Tibial nerve (tissue), 4 donors: ENCODE results near the gene PURB. TPM values are rescaled to one million over a fixed set of nuclear protein-coding genes. Genes with fewer than 3 reads are reported as not detected.
A peak's percentile ranks its signal among the peaks of the same experiment; 100 is the strongest.

Source experiments
- DNase-seq, 2 donors: peaks; one replicate each; pipeline ENCODE4 v3.0.0-alpha.2; 2019; ENCODE audit warnings: low spot score in 2 of 2
- H3K27ac ChIP-seq, 4 donors: fragments of 200-600 bp; sonication (generic) in 3 of 4; one replicate each; pipeline ENCODE4 v1.5.1; 2017 to 2019; ENCODE audit warnings: mild to moderate bottlenecking in 1 of 4
- H3K27me3 ChIP-seq, 2 donors: fragments of 200-600 bp; sonication (generic) in 1 of 2; one replicate each; pipeline versions ENCODE4 v1.5.1 to v1.6.0; 2017 to 2019
- H3K36me3 ChIP-seq, 3 donors: fragments of 200-600 bp; sonication (generic); one replicate each; pipeline ENCODE4 v1.5.1; 2018 to 2019
- H3K4me1 ChIP-seq, 4 donors: fragments of 200-600 bp; sonication (generic) in 3 of 4; one replicate each; pipeline ENCODE4 v1.5.1; 2017 to 2019
- H3K4me3 ChIP-seq, 4 donors: fragments of 200-600 bp; sonication (generic) in 3 of 4; one replicate each; pipeline ENCODE4 v1.5.1; 2017 to 2019; ENCODE audit warnings: mild to moderate bottlenecking in 1 of 4, moderate library complexity in 1 of 4
- H3K9me3 ChIP-seq, 4 donors: fragments of 200-600 bp; sonication (generic) in 3 of 4; one replicate each; pipeline ENCODE4 v1.5.1; 2017 to 2019
- EP300 ChIP-seq, 2 donors: sonication (generic); formaldehyde crosslinking; IDR thresholded peaks; one replicate each; pipeline ENCODE4 v1.6.1; 2017; ENCODE audit warnings: antibody characterized with exemption in 2 of 2, mild to moderate bottlenecking in 1 of 2
- POLR2A ChIP-seq, 2 donors: fragments of 450-650 bp; IDR thresholded peaks; one replicate each; pipeline ENCODE4 v1.6.1; 2017; ENCODE audit warnings: antibody characterized with exemption in 2 of 2, mild to moderate bottlenecking in 2 of 2, moderate library complexity in 2 of 2
- WGBS, 2 donors: methylation state at CpG; one replicate each; pipeline ENCODE4 v1.1.5; 2018; 5-methylcytosine and 5-hydroxymethylcytosine counted together
- total RNA-seq, 4 donors: library from RNA; depleted of rRNA; stranded (reverse); fragments of >200 nt; gene quantifications; one replicate each; pipeline ENCODE4 v1.1.0, GENCODE V29; 2016
- TF ChIP-seq, protein P1 (sequence below), 5 experiments: fragments of 200-600 bp in 3 of 5; fragments of 450-650 bp in 2 of 5; sonication (generic) in 3 of 5; IDR thresholded peaks; one replicate each; pipeline ENCODE4 v1.5.1; 2016 to 2019; ENCODE audit warnings: antibody characterized with exemption in 5 of 5, mild to moderate bottlenecking in 3 of 5, moderate library complexity in 2 of 5

The PURB gene
- total RNA-seq, 4 donors from 2014 or later: 20.0 to 26.4 (median 23.3) TPM

DNA sequence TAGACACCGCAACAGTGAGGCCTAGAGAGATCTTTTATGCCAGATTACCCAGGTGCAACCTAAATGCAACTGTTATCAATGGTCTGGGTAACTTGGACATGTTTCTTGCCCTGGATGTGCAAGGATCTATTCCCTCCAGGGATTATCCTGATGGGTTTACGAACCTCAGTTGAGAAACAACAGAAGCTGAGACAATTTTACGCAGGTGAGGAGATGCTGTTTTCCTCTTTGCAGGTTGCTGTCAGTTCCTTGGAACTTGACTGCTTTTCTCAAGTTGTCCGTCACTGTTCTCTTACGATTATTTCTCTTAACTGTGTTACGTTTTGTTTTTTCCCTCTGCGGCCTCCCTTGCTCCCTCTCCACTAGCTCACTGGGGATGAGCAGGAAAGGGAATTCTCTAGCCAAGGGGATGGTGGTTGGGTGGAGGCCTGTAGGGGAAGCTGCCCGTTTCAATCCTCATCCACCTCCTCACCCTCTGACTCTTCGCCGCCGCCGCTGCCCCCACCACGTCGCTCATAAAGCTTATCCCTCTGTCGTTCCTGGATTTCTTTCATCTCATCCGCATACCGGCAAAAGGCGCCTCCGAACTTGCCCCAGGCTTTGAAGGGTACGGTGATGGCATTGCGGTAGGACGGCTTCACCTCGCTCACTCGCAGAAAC is 1.2 kb downstream of the PURB start:
- Histone ChIP-seq H3K36me3 (peaks cover 0 to 14% (median 0%) of the 10 kb centered on the region in 3 donors), H3K27ac (peak overlapping the region; percentile 92 to 96 (median 94)), H3K27me3 (no peaks in the 10 kb centered on the region), H3K4me1 (peaks cover 3 to 64% (median 54%) of the 10 kb centered on the region in 4 donors), H3K4me3 (peak overlapping the region; percentile 77 to 93 (median 90)), H3K9me3 (no peaks in the 10 kb centered on the region)
- no peak for DNase-seq
- 18 to 20% methylated on average over 20 to 24 of the region's 24 CpGs for WGBS, 2 donors
- TF ChIP-seq EP300 (IDR thresholded peaks at IDR 0.05): no peak
- no peak for TF ChIP-seq POLR2A (IDR thresholded peaks at IDR 0.05)
- TF ChIP-seq, protein P1, sequence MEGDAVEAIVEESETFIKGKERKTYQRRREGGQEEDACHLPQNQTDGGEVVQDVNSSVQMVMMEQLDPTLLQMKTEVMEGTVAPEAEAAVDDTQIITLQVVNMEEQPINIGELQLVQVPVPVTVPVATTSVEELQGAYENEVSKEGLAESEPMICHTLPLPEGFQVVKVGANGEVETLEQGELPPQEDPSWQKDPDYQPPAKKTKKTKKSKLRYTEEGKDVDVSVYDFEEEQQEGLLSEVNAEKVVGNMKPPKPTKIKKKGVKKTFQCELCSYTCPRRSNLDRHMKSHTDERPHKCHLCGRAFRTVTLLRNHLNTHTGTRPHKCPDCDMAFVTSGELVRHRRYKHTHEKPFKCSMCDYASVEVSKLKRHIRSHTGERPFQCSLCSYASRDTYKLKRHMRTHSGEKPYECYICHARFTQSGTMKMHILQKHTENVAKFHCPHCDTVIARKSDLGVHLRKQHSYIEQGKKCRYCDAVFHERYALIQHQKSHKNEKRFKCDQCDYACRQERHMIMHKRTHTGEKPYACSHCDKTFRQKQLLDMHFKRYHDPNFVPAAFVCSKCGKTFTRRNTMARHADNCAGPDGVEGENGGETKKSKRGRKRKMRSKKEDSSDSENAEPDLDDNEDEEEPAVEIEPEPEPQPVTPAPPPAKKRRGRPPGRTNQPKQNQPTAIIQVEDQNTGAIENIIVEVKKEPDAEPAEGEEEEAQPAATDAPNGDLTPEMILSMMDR (IDR thresholded peaks at IDR 0.05): no peak

DNA sequence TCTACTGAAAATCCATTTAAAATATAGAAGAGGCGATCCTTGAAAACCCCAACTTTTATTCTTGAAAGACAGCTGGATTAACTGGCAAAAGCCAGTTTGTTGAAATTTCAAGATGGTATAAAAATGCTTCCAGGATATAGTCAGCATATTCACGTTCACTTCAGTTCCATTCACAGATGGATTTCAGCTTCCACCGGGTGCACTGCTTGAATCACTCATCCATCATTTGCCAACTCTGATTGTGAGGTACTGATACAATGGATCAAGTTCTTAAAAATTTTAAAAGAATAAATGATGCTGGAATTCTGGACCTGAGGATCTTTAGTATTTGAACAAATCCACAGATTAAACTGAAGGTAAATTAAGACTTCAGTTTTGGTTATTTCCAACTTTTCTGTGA is 2.4 kb downstream of the PURB start:
- TF ChIP-seq, protein P1 (IDR thresholded peaks at IDR 0.05): no peak
- TF ChIP-seq POLR2A (IDR thresholded peaks at IDR 0.05) (no peak), EP300 (IDR thresholded peaks at IDR 0.05) (no peak)
- H3K36me3 ChIP-seq: peaks cover 0 to 19% (median 0%) of the 10 kb centered on the region in 3 donors
- peaks cover 3 to 75% (median 55%) of the 10 kb centered on the region in 4 donors for H3K4me1 ChIP-seq
- 53% methylated on average over 3 of the region's 3 CpGs for WGBS, 2 donors
- no peak overlapping the region for H3K27ac ChIP-seq
- peak overlapping the region in 1 of 4 donors; percentile 77 for H3K4me3 ChIP-seq
- no peaks in the 10 kb centered on the region for H3K9me3 ChIP-seq
- no peak for DNase-seq
- no peaks in the 10 kb centered on the region for H3K27me3 ChIP-seq

DNA sequence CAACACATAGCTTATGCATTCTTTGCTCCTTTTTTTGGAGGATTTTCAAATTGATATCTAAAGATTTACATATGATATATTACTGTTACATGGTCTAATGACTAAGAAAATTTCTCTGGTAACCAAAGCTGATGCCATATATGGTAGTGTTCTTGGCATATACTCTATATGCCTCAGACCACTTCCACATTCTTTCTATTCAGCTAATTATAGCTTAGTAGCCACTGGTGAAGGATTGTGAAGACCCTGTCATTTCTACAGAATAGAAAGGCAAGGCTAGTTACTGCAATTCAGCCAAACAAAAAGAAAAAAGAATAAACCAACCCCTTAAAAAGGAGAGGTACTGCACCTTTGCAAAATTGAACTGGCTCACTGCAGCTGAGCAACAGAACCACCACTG is 3.7 kb downstream of the PURB start:
- Histone ChIP-seq H3K9me3 (no peaks in the 10 kb centered on the region), H3K27me3 (no peaks in the 10 kb centered on the region), H3K27ac (no peak overlapping the region), H3K4me3 (peak overlapping the region in 2 of 4 donors; percentile 18 to 77), H3K4me1 (peaks cover 3 to 81% (median 55%) of the 10 kb centered on the region in 4 donors), H3K36me3 (peaks cover 0 to 25% (median 0%) of the 10 kb centered on the region in 3 donors)
- DNase-seq: no peak
- TF ChIP-seq POLR2A (IDR thresholded peaks at IDR 0.05): no peak
- TF ChIP-seq, protein P1 (IDR thresholded peaks at IDR 0.05): no peak
- no peak for TF ChIP-seq EP300 (IDR thresholded peaks at IDR 0.05)

DNA sequence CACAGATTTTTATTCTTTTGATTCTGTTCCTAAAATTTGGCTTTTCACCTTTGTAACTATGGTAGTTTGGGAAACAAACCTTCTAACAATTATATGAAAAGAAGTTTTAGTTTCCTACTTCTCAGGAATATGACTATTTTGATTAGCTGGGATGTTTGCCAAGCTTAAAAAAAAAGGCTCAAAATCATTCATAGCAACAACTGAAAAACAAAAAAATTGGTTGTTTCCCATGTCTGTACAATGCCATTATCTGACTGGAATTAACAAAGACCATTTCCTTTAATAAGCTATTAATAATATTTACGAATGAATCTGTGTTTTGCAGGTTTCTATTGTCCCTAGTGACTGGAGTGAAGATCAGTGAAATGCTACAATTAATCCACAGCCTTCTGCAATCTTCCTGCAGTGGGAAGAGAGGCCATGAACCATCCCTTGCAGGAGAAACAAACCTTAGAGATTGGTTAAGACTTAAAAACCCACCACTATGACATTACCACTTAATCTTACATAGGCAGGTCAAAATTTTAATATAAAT is 4.2 kb downstream of the PURB start:
- H3K27me3 ChIP-seq: no peaks in the 10 kb centered on the region
- 18 to 19% methylated on average over 1 of the region's 1 CpG for WGBS, 2 donors
- H3K4me1 ChIP-seq: peaks cover 3 to 80% (median 52%) of the 10 kb centered on the region in 4 donors
- H3K27ac ChIP-seq: no peak overlapping the region
- DNase-seq: no peak
- H3K4me3 ChIP-seq: peak overlapping the region in 1 of 4 donors; percentile 77
- peaks cover 0 to 25% (median 0%) of the 10 kb centered on the region in 3 donors for H3K36me3 ChIP-seq
- TF ChIP-seq POLR2A (IDR thresholded peaks at IDR 0.05): no peak
- TF ChIP-seq, protein P1 (IDR thresholded peaks at IDR 0.05): no peak
- TF ChIP-seq EP300 (IDR thresholded peaks at IDR 0.05): no peak
- H3K9me3 ChIP-seq: no peaks in the 10 kb centered on the region

DNA sequence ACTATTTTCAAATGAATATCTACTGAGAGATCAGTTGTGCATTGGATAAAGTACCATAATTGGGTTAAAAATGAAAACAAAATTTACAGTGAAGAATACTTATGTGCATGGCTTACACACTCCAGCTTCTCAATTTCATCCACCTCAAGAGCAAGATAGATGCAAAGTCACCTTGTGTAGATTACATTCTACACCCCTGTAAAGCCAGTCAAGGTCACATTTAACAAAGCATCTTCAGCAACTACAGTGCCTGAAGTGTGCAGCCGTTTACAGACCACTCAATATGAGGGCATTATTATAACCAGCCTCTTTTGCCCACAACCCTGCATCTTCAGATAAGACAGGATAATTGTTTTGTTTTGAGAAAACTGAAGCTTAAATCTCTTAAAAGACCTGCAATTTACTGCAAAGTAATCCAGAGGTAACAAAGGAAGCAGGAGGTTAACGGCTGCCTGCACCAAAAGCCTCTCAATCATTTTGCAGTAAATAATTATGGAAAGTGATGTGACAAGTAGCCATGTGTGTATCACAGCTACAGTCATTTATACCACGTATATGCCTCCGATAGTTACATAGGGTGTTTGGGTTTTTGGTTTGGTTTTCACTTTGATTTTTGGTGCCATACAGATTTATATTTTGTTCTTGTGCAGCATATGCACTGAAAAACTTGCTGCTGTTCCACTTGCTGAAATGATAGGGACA is 4.9 kb downstream of the PURB start:
- DNase-seq: no peak
- TF ChIP-seq, protein P1 (IDR thresholded peaks at IDR 0.05): no peak
- TF ChIP-seq EP300 (IDR thresholded peaks at IDR 0.05): no peak
- TF ChIP-seq POLR2A (IDR thresholded peaks at IDR 0.05): no peak
- Histone ChIP-seq H3K4me1 (peaks cover 3 to 77% (median 51%) of the 10 kb centered on the region in 4 donors), H3K27ac (no peak overlapping the region), H3K36me3 (peaks cover 0 to 25% (median 0%) of the 10 kb centered on the region in 3 donors), H3K9me3 (no peaks in the 10 kb centered on the region), H3K4me3 (no peak overlapping the region), H3K27me3 (no peaks in the 10 kb centered on the region)
- 37 to 39% methylated on average over 4 of the region's 4 CpGs for whole genome bisulfite sequencing, 2 donors
